Urothelium cell line (cell line): ENCODE results near the gene MS4A8.

Source experiments
- DNase-seq: peaks from one replicate; pipeline ENCODE4 v3.0.0; 2011; ENCODE audit warnings: low spot score, mixed read lengths
- FAIRE-seq: peaks from 2 replicates; lab custom pipeline; 2011; peaks lifted over from hg19 to GRCh38; lab: Jason Lieb, UNC

Gene MS4A8

GRCh38 chr11:60762851-60763691 is 63.7 kb downstream of the MS4A8 start:
- no peak for FAIRE-seq
- no peak for DNase-seq

GRCh38 chr11:60763692-60764369 is 64.4 kb downstream of the MS4A8 start:
- no peak for DNase-seq
- no peak for FAIRE-seq

- DNase-seq (no peak), FAIRE-seq (no peak)
These were observed 65.5 kb downstream of the MS4A8 start for GRCh38 chr11:60764879-60765278.

GRCh38 chr11:60765355-60765754 is 65.9 kb downstream of the MS4A8 start:
- FAIRE-seq (no peak), DNase-seq (no peak)
